H1 (cell line): ENCODE measurements around the gene ELL. TPM values are rescaled to one million over a fixed set of nuclear protein-coding genes. Genes with fewer than 3 reads are reported as not detected.
A peak's percentile ranks its signal among the peaks of the same experiment; 100 is the strongest.

Experiments used
- ATF2 ChIP-seq: IDR thresholded peaks from 2 replicates; pipeline ENCODE4 v1.6.1; 2012; ENCODE audit warnings: low read length, inconsistent platforms
- EZH2 ChIP-seq: fragments of 200-600 bp; sonication (generic); IDR thresholded peaks from 2 replicates; pipeline ENCODE4 v1.7.1; 2012; ENCODE audit warnings: low read depth, mild to moderate bottlenecking, moderate library complexity, low read length, inconsistent platforms; ENCODE audit not compliant: severe bottlenecking
- GTF2F1 ChIP-seq: IDR thresholded peaks from 2 replicates; pipeline ENCODE4 v1.6.1; 2012; ENCODE audit warnings: low read depth, low read length, improper control_type of control experiment, borderline replicate concordance
- POLR2AphosphoS5 ChIP-seq: IDR thresholded peaks from 2 replicates; pipeline ENCODE4 v1.6.1; 2011; ENCODE audit warnings: low read depth, low read length
- RAD21 ChIP-seq, 2 experiments: IDR thresholded peaks in 1 of 2; conservative IDR thresholded peaks in 1 of 2; 2 replicates each; pipeline ENCODE4 v1.6.1; 2011; ENCODE audit warnings: low read depth in 2 of 2, low read length in 2 of 2, improper control_type of control experiment in 1 of 2, inconsistent platforms in 1 of 2, mild to moderate bottlenecking in 1 of 2, moderate library complexity in 1 of 2
- RXRA ChIP-seq: IDR thresholded peaks from 2 replicates; pipeline ENCODE4 v1.6.1; 2011; ENCODE audit warnings: low read depth, mild to moderate bottlenecking, low read length, moderate library complexity; ENCODE audit not compliant: insufficient read depth
- TAF7 ChIP-seq: optimal IDR thresholded peaks from 2 replicates; pipeline ENCODE3; 2011; ENCODE audit warnings: low read depth, mild to moderate bottlenecking, inconsistent platforms, low read length, moderate library complexity, borderline replicate concordance
- TBP ChIP-seq: IDR thresholded peaks from 2 replicates; pipeline ENCODE4 v1.6.1; 2011; ENCODE audit warnings: low read depth, low read length, improper control_type of control experiment
- TEAD4 ChIP-seq: IDR thresholded peaks from 2 replicates; pipeline ENCODE4 v1.6.1; 2012; ENCODE audit warnings: low read depth, low read length, inconsistent platforms, mixed read lengths
- polyA plus RNA-seq, 7 experiments: library from polyadenylated mRNA; depleted of rRNA in 3 of 7; stranded (reverse) in 5 of 7; unstranded in 2 of 7; fragments of >200 nt in 5 of 7; fragments of 200-250 nt in 2 of 7; gene quantifications; 1 replicate in 5 of 7; 2 replicates in 1 of 7; 4 replicates in 1 of 7; pipeline versions ENCODE4 v1.2.1 to v1.2.3, GENCODE V29; 2011 to 2013; ENCODE audit warnings: missing spikeins in 2 of 7, mixed read lengths in 2 of 7
- total RNA-seq: library from RNA; stranded (reverse); fragmentation: NEBNext Ultra II Directional; extraction: Animal tissue kit (Norgen Biotek cat#: 25700); gene quantifications from 2 replicates; pipeline ENCODE4 v1.2.1, GENCODE V29; 2021

The ELL gene
- total and polyA plus RNA-seq, 2 of the 8 experiments (the other 6 are each of a cell fraction or from before 2014, with no cell fraction given) = 5.2 to 10.5 TPM

- TF ChIP-seq ATF2 (no peak), GTF2F1 (no peak), TEAD4 (no peak), EZH2 (no peak), TBP (no peak), RXRA (no peak), RAD21 (IDR thresholded peaks at IDR 0.05 in 1 of 2, conservative IDR thresholded peaks at IDR 0.05 in 1 of 2; ENCODE audit: low read depth in 2 of 2, low read length in 2 of 2) (peak; percentile 5 to 12; a peak in 1 of 4 replicates), POLR2AphosphoS5 (no peak), TAF7 (no peak)
- TF ChIP-seq, all 59 proteins: peak for 2
Observed at GRCh38 chr19:18425515-18426415, 96.1 kb downstream of the ELL start (continued).
